ENCODE measurements around the gene GALNT18.

The GALNT18 gene

DNA sequence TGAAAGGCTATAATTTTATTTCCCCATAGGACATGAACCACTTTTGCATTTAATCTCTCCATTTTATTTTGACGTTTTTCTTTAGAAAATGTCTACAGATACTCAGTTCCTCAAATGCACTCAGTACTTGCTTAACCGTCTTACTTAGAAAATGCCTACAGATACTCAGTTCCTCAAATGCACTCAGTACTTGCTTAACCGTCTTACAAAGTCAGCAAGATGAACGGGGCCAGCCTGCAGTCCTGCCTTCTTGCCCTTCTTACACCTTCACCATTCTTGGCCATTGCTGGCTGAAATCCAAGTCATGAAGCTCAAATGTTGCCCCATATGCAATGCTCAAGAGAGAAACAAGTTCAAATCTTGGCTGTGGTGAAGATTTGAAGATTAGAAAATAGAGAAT lies 302.8 kb downstream of the GALNT18 start:
- TF ChIP-seq TSHZ2 (CRISPR knock-in tag; IDR thresholded peaks at IDR 0.05) (no peak), ZNF565 (CRISPR knock-in tag; conservative IDR thresholded peaks at IDR 0.05; ENCODE audit: low read depth) (no peak), ARNTL (CRISPR knock-in tag; IDR thresholded peaks at IDR 0.05; ENCODE audit: borderline replicate concordance, low read depth) (no peak), SNAI2 (CRISPR knock-in tag; IDR thresholded peaks at IDR 0.05) (no peak), PPARA (CRISPR knock-in tag; IDR thresholded peaks at IDR 0.05; ENCODE audit: borderline replicate concordance) (no peak), BACH2 (CRISPR knock-in tag; IDR thresholded peaks at IDR 0.05; ENCODE audit: borderline replicate concordance) (no peak), POU6F1 (CRISPR knock-in tag; IDR thresholded peaks at IDR 0.05; ENCODE audit: borderline replicate concordance, low read depth) (no peak), TCF4 (CRISPR knock-in tag; IDR thresholded peaks at IDR 0.05; ENCODE audit: borderline replicate concordance) (no peak)
- no peak for ATAC-seq

DNA sequence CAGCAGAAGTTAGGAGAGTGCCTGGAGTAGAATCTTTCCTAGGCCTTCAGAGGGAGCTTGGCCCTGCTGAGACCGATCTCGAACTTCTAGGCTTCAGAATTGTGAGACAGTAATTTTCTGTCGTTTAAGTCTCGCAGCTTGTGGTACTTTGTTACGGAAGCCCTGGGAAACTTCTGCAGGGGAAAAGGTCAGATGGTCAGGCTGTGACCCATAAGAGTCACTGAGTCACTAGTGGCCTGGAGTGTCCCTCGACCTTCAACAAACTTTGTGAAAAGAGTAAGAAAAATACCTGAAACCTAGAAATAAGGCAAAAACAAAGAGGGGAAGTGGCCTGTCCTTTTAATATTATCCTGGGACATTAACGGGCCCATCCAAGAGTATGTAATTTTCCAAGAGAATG lies 303.3 kb downstream of the GALNT18 start:
- TF ChIP-seq POU6F1 (CRISPR knock-in tag; IDR thresholded peaks at IDR 0.05; ENCODE audit: borderline replicate concordance, low read depth) (no peak), OSR1 (CRISPR knock-in tag; IDR thresholded peaks at IDR 0.05) (no peak), ZFP3 (CRISPR knock-in tag; IDR thresholded peaks at IDR 0.05) (no peak), ESRRG (CRISPR knock-in tag; IDR thresholded peaks at IDR 0.05) (no peak), ZNF8 (CRISPR knock-in tag; IDR thresholded peaks at IDR 0.05) (no peak), TSHZ2 (CRISPR knock-in tag; IDR thresholded peaks at IDR 0.05) (no peak), CSDC2 (CRISPR knock-in tag; IDR thresholded peaks at IDR 0.05) (no peak), ZC3H10 (CRISPR knock-in tag; IDR thresholded peaks at IDR 0.05) (no peak), GLIS3 (CRISPR knock-in tag; IDR thresholded peaks at IDR 0.05) (no peak)
- TF ChIP-seq, protein P1, sequence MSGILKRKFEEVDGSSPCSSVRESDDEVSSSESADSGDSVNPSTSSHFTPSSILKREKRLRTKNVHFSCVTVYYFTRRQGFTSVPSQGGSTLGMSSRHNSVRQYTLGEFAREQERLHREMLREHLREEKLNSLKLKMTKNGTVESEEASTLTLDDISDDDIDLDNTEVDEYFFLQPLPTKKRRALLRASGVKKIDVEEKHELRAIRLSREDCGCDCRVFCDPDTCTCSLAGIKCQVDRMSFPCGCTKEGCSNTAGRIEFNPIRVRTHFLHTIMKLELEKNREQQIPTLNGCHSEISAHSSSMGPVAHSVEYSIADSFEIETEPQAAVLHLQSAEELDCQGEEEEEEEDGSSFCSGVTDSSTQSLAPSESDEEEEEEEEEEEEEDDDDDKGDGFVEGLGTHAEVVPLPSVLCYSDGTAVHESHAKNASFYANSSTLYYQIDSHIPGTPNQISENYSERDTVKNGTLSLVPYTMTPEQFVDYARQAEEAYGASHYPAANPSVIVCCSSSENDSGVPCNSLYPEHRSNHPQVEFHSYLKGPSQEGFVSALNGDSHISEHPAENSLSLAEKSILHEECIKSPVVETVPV (CRISPR knock-in tag; IDR thresholded peaks at IDR 0.05): no peak
- no peak for ATAC-seq

DNA sequence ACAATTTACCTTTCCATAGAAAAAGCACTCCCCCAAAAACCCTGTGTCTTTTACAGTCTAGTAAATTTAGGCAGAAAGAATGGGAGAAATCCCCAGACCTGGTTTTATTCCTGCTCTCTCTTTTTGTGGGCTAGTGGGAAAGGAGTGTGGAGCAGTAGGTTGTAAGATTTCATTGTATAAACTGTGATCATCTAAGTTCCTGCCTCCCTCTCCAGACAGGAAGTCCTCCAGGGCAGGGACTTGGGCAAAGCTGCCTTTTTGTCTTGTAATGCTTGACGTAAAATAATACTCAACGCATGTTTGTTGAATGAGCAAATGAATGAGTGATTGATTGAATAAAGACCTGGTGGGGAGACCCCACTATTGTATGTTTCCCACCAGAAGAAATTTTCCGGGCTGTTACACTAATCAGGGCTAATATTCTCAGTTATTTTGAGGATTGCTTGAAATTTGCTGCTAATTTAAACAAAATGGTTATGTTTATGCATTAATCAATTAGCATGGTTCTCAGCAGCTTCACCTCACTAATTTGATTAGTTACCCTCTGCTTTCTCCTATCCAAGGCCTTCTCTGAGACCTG lies 305.1 kb downstream of the GALNT18 start:
- TF ChIP-seq POU6F1 (CRISPR knock-in tag; IDR thresholded peaks at IDR 0.05; ENCODE audit: borderline replicate concordance, low read depth) (no peak), ZNF70 (CRISPR knock-in tag; IDR thresholded peaks at IDR 0.05) (no peak), ZNF565 (CRISPR knock-in tag; conservative IDR thresholded peaks at IDR 0.05; ENCODE audit: low read depth) (no peak), TCF4 (CRISPR knock-in tag; IDR thresholded peaks at IDR 0.05; ENCODE audit: borderline replicate concordance) (no peak), ZNF8 (CRISPR knock-in tag; IDR thresholded peaks at IDR 0.05) (no peak)
- TF ChIP-seq, protein P1 (CRISPR knock-in tag; IDR thresholded peaks at IDR 0.05): no peak
- ATAC-seq: no peak

All from SK-N-SH treated with all-trans-retinoic acid at 6 μM for 48 hours (cell line).